Memory B cell (primary cell): ENCODE measurements around the gene SEMA3D.

ENCODE experiments used
- ATAC-seq: fragments of 150-1000 bp; cut with Tn5 transposase; 2 replicates; pipeline ENCODE4 v1.10.0; 2021; ENCODE audit warnings: low read depth, mild to moderate bottlenecking, moderate library complexity
- DNase-seq, 2 donors: peaks; one replicate each; pipeline ENCODE4 v3.0.0; 2022; ENCODE audit warnings: low spot score in 2 of 2
- H3K27ac Mint-ChIP-seq: one replicate; pipeline ENCODE4 v1.8.0; 2022; ENCODE audit warnings: mild to moderate bottlenecking, moderate library complexity, mixed read lengths
- H3K27me3 Mint-ChIP-seq: one replicate; pipeline ENCODE4 v1.8.0; 2022; ENCODE audit warnings: mixed read lengths
- H3K36me3 Mint-ChIP-seq: one replicate; pipeline ENCODE4 v1.8.0; 2022; ENCODE audit warnings: mild to moderate bottlenecking, mixed read lengths
- H3K4me1 Mint-ChIP-seq: one replicate; pipeline ENCODE4 v1.8.0; 2022; ENCODE audit warnings: mixed read lengths
- H3K4me3 Mint-ChIP-seq: one replicate; pipeline ENCODE4 v1.8.0; 2022; ENCODE audit warnings: mild to moderate bottlenecking, moderate library complexity, mixed read lengths
- H3K9me3 Mint-ChIP-seq: one replicate; pipeline ENCODE4 v1.8.0; 2022; ENCODE audit warnings: mixed read lengths

The SEMA3D gene

DNA sequence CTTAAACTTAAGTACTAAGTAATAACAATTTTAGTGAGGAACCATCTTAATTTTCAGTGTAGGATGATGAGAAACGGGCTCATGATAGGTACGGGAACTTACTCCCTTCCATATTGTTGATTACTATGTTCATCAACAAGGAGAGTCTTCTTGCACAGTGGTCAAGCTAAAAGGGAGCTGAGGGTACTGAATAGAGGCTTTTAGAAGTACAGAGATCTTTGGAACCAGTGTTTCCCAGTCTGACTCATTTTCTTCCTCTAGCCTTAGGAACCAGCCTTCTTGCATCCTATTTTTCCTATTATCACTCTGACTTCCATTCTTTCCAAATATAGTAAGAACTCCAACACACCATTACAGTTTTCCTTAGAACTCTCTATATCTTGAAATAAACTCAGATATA lies 17.6 kb upstream of the SEMA3D start:
- H3K4me1 Mint-ChIP-seq, result peaks cover 2% of the 10 kb centered on the region
- H3K4me3 Mint-ChIP-seq, result no peak overlapping the region
- no peaks in the 10 kb centered on the region for H3K36me3 Mint-ChIP-seq
- no peak for DNase-seq
- peaks cover 7% of the 10 kb centered on the region for H3K9me3 Mint-ChIP-seq
- no peaks in the 10 kb centered on the region for H3K27me3 Mint-ChIP-seq
- no peak overlapping the region for H3K27ac Mint-ChIP-seq
- no peak for ATAC-seq

DNA sequence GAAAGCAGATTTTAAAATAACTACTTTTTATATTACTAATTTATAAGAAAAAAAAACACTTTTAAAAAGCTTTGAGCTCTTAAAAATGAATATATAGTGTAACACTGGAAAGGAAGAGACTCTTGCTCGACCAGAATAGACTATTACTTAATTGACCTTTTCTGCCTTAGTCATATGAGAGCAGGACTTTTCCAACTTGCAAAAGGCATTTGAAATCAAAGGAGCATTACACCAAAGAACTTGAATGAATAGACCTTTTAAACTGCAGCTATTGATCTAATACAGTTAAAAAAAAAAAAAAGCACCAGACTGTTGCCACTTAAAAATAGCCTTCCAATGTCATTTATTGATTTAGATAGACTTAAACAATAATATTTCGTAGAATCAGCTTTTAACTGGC lies 17.2 kb upstream of the SEMA3D start:
- ATAC-seq (no peak), DNase-seq (no peak)
- peaks cover 8% of the 10 kb centered on the region for H3K9me3 Mint-ChIP-seq
- H3K36me3 Mint-ChIP-seq, result no peaks in the 10 kb centered on the region
- peaks cover 2% of the 10 kb centered on the region for H3K4me1 Mint-ChIP-seq
- H3K4me3 Mint-ChIP-seq, result no peak overlapping the region
- no peaks in the 10 kb centered on the region for H3K27me3 Mint-ChIP-seq
- no peak overlapping the region for H3K27ac Mint-ChIP-seq

DNA sequence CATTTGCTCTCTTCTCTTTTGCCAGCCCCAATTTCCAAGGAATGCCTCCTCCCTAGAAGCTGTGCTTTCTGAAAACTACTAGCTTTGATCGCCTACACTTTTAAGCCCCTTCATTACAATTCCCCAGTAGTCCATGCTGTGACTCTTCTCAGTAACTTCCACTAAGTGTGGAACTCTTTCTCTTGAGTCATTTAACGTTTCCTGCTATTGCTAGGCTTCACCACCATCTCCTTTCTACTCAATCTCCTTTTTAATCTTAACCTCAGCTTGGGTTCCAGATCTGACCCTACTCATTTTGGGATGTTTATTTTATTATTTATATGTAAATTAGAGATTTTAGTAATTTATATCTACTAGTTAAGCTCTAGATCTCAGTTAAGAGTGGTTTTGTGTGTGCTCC lies 14.4 kb upstream of the SEMA3D start:
- Mint-ChIP-seq H3K9me3 (peaks cover 8% of the 10 kb centered on the region), H3K27me3 (no peaks in the 10 kb centered on the region)

DNA sequence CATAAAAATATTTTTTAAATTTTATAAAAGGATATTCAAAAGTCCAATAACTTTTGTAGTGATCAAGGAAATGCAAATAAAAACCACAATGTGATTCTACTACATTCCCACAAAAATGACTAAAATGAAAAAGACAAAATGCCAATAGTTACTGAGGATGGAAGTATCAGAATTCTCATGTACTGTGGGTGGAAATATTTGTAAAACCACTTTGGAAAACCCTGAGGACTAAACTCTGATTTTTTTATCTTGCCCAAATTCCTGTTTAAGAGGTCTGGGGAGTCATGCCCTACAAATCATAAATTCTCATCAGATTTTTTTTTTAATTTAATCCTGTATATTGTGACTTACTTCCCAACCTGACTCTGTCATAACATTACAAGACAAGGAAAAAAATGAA lies 9.8 kb upstream of the SEMA3D start:
- H3K9me3 Mint-ChIP-seq, result peaks cover 4% of the 10 kb centered on the region
- no peaks in the 10 kb centered on the region for H3K36me3 Mint-ChIP-seq
- ATAC-seq, result no peak
- DNase-seq, result no peak
- H3K4me1 Mint-ChIP-seq, result no peaks in the 10 kb centered on the region
- no peaks in the 10 kb centered on the region for H3K27me3 Mint-ChIP-seq
- no peak overlapping the region for H3K27ac Mint-ChIP-seq
- H3K4me3 Mint-ChIP-seq, result no peak overlapping the region

More for the DNA sequence above, 14.4 kb upstream of the SEMA3D start:
- no peak for DNase-seq
- no peaks in the 10 kb centered on the region for H3K36me3 Mint-ChIP-seq
- H3K27ac Mint-ChIP-seq, result no peak overlapping the region
- no peak for ATAC-seq
- H3K4me3 Mint-ChIP-seq, result no peak overlapping the region
- H3K4me1 Mint-ChIP-seq, result peaks cover 2% of the 10 kb centered on the region

DNA sequence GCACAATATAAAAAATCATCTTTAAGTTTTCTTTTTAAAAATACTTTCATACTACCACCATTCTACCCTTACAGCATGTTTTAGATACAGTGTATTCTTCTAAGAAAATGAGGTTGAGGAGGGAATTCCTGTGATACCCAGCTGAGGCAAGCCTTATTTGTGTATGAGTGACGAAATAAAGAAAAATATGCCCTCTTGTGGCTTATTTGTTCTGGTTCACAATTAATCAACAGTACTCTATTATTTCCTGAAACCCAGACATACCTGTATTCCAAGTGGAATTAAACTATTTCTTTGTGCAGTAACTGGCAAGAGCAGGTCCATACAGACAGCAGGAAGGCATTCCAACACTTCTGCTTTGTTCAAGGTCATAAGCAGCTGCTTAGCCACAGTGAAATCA lies 4.5 kb upstream of the SEMA3D start:
- H3K4me3 Mint-ChIP-seq, result no peak overlapping the region
- peaks cover 5% of the 10 kb centered on the region for H3K4me1 Mint-ChIP-seq
- H3K27me3 Mint-ChIP-seq, result no peaks in the 10 kb centered on the region
- H3K27ac Mint-ChIP-seq, result no peak overlapping the region
- ATAC-seq (no peak), DNase-seq (no peak)
- H3K9me3 Mint-ChIP-seq, result no peaks in the 10 kb centered on the region
- H3K36me3 Mint-ChIP-seq, result no peaks in the 10 kb centered on the region

DNA sequence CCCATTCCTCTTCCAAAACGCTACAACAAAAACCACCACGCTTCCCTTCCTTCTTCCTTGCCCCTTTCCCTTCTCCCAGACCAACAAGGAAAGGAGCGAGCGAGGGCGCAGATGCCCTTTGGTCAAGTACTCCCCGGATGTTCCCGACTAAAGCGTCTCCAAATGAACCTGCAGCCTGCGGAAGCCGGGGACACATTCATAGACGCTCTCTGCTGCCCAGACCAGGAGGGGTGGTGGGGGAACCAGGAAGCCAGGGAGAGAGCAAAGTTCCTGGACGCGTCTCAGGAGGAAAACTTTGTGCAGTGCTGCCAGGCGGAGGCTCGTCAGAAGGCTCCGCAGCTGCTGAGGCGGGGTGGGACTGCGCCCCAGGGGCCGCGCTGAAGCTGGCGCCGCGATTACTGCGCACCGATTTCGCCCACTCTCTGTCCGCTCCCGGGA lies 754 bp downstream of the SEMA3D start:
- H3K27me3 Mint-ChIP-seq, result peaks cover 1% of the 10 kb centered on the region

DNA sequence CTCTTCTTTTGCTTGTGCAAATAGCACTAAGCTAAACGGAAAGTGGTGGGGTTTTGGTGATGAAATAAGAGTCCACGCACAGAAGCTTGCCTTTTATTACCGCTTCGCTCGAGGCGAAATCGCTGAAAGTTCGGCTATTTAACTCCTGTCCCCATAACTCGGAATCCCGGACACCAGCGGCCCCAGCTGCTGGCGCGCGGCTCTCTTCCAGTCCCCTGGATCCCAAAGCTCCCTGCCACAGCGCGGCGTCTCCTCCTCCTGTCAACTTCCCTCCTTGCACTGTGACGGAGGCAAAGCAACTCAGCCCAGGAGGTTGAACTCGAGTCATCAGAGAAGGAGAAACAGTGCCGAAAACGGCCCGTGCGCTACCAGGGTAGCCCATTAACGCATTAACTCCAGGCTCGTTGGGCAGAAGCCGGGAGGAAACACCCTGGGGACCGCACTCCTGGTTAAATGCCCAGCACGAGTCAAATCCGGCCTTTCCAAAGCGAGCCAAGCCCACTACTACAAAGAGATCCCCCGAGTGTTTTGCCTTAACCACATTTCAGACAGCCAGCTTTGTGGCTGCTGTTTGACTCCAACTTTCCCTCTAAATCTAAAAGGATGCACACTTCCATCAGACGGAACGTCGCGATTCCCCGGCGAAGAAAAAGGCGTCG lies 1.3 kb downstream of the SEMA3D start:
- H3K27me3 Mint-ChIP-seq, result peaks cover 1% of the 10 kb centered on the region
- peak overlapping the region; percentile 91 for H3K4me3 Mint-ChIP-seq
- peaks cover 13% of the 10 kb centered on the region for H3K4me1 Mint-ChIP-seq
- H3K9me3 Mint-ChIP-seq, result no peaks in the 10 kb centered on the region
- ATAC-seq (peak; percentile 16), DNase-seq (peak in 1 of 2 donors; percentile 3)
- no peaks in the 10 kb centered on the region for H3K36me3 Mint-ChIP-seq
- peak overlapping the region; percentile 76 for H3K27ac Mint-ChIP-seq

More for the DNA sequence above, 754 bp downstream of the SEMA3D start:
- H3K9me3 Mint-ChIP-seq, result no peaks in the 10 kb centered on the region
- H3K27ac Mint-ChIP-seq, result peak overlapping the region; percentile 76
- DNase-seq (peak in 1 of 2 donors; percentile 16), ATAC-seq (peak; percentile 58)
- H3K4me1 Mint-ChIP-seq, result peaks cover 13% of the 10 kb centered on the region
- no peaks in the 10 kb centered on the region for H3K36me3 Mint-ChIP-seq
- peak overlapping the region; percentile 91 for H3K4me3 Mint-ChIP-seq

DNA sequence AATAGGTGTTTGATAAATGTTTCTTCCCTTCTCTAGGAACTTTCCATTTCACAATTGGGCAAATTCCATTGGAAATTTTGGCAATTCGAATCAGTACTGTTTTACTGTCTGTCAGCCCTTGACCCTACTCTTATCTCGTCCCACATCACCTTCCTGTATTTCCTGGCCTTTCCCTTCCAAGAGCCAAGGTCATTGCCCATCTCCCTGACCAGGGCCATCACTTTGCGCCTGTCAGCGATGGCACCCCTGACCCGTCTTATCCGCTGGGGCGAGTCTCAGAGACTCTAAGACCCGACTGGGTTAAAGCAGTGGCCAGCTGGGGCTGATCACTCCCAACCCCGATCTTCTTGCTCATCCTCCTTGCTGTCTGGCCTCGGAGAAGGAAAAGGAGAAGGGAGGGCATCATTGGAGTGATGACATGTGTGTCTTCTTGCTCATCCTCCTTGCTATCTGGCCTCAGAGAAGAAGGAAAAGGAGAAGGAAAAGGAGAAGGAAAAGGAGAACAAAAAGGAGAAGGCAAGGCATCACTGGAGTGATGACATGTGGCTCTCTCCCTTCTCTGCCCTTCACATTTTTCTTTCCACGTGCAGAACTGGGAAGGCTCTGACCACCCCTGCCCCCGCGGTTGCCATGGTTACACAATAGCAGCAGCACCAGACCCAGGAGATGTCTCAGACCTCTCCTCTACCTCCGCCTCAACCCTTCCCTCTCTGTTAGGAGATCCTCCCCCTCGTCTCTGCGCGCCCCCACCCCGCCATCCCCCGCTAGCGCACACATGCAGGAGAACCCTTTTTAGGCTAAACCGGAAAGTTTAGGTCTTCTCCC lies 2.0 kb downstream of the SEMA3D start:
- H3K27me3 Mint-ChIP-seq, result peaks cover 1% of the 10 kb centered on the region
- H3K9me3 Mint-ChIP-seq, result peaks cover 1% of the 10 kb centered on the region
- peak overlapping the region; percentile 91 for H3K4me3 Mint-ChIP-seq
- peaks cover 13% of the 10 kb centered on the region for H3K4me1 Mint-ChIP-seq
- no peak overlapping the region for H3K27ac Mint-ChIP-seq
- no peaks in the 10 kb centered on the region for H3K36me3 Mint-ChIP-seq
- DNase-seq, result no peak
- ATAC-seq, result no peak

DNA sequence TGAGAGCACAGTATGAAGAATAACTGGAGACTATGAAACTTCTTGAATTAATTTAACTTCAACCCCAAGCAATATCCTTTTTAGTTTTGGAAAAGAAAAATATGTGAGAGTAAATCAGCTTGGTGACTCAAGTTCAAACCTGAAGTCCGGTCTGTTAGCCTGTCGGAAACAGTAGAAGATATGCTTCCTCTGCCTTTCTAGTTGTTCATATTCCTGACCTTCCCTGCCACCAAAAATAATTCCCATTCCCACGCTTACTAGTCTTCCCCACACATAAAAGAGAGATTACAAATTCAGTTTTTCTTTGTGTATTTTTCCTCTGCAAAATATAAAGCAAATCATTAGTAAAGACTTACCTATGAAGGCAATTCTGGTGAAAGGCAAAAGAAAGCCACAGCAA lies 3.6 kb downstream of the SEMA3D start:
- no peak overlapping the region for H3K4me3 Mint-ChIP-seq
- ATAC-seq, result no peak
- DNase-seq, result no peak
- peaks cover 2% of the 10 kb centered on the region for H3K9me3 Mint-ChIP-seq
- H3K27me3 Mint-ChIP-seq, result peaks cover 1% of the 10 kb centered on the region
- H3K36me3 Mint-ChIP-seq, result peaks cover under 1% of the 10 kb centered on the region
- peaks cover 13% of the 10 kb centered on the region for H3K4me1 Mint-ChIP-seq
- no peak overlapping the region for H3K27ac Mint-ChIP-seq

DNA sequence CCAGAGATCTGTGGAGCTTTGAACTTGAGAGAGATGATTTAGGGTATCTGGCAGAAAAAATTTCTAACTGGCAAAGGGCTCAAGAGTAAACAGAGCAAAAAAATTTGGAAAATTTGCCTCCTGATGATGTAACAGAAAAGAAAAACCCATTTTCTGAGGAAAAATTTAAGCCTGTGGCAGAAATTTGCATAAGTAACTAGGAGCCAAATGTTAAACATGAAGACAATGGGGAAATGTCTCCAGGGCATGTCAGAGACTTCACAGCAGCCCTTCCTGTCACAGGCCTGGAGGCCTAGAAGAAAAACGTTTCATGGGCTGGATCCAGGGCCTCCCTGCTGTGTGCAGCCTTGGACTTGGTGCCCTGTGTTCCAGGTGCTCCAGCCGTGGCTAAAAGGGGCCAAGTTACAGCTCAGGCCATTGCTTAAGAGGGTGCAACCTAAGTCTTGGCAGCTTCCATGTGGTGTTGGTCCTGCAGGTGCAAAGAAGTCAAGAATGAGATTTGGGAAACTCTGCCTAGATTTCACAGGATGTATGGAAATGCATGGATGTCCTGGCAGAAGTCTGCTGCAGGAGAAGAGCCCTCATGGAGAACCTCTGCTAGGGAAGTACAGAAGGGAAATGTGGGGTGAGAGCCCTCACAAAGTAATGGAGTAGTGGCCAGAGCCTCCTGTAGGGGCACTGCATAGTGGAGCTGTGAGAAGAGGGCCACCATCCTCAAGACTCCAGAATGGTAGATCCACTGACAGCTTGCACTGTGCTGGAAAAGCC lies 8.1 kb downstream of the SEMA3D start:
- Mint-ChIP-seq H3K27ac (no peak overlapping the region), H3K4me1 (no peaks in the 10 kb centered on the region), H3K4me3 (no peak overlapping the region), H3K36me3 (peaks cover 4% of the 10 kb centered on the region), H3K9me3 (peaks cover 11% of the 10 kb centered on the region), H3K27me3 (no peaks in the 10 kb centered on the region)
- DNase-seq (no peak), ATAC-seq (no peak)

DNA sequence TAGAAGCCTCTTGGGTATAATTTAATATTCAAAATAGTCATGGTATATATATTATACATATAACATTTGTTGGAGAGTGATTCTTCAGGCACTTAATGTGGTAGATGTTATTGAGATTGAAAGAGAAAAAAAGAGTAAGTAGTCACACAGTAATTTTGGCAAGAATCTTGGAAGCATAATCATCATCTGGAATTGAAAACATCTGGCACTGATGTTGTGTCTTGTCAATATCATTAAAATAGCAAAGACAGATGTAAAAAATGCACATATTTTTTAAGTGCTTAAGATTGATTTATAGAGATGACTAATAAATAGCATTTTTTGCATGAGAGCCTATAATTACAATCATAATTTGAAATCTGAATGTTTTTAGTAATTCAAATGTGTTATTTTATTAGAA lies 9.5 kb downstream of the SEMA3D start:
- peaks cover 11% of the 10 kb centered on the region for H3K9me3 Mint-ChIP-seq
- ATAC-seq, result no peak
- no peak overlapping the region for H3K4me3 Mint-ChIP-seq
- DNase-seq, result no peak
- no peaks in the 10 kb centered on the region for H3K4me1 Mint-ChIP-seq
- H3K36me3 Mint-ChIP-seq, result peaks cover 4% of the 10 kb centered on the region
- no peaks in the 10 kb centered on the region for H3K27me3 Mint-ChIP-seq
- no peak overlapping the region for H3K27ac Mint-ChIP-seq

DNA sequence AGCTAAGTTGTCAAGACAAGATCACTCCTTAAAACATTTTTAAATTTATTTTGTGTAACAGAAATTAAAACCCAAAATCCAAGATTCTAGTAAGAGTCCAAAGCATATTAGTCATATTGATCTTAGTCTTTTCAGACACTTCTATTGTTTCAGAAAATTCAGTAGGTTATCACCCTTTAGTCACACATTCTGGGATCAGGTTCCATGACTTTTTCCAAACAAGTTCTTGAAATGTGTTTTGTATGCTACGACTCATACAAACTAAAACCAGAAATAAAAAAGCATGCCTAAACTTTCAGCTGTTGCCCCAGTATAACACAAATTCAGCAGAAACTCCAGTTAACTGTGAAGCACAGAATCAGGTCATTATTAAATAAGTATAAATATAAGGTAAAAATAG lies 10.7 kb downstream of the SEMA3D start:
- Mint-ChIP-seq H3K4me1 (no peaks in the 10 kb centered on the region), H3K27me3 (no peaks in the 10 kb centered on the region), H3K36me3 (peaks cover 4% of the 10 kb centered on the region), H3K9me3 (peaks cover 11% of the 10 kb centered on the region), H3K4me3 (no peak overlapping the region), H3K27ac (no peak overlapping the region)
- DNase-seq (no peak), ATAC-seq (no peak)

DNA sequence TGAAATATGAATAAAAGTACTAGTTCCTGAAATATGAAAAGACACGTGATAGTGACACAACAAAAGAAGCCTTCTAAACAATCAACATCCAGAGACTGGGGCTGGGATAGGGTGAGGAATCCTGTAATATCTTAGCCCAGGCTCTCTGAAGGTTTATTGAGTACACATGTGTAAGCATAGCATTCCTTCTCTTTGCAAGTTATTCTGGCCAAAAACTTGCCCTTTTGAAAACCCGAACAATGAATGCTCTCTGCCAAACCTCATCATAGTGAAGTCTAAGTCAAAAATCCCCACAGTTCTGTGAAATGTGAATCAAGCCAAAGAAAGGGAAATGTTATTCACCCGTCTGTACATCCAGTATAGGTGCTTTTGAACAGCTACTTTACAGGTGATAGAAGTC lies 11.6 kb downstream of the SEMA3D start:
- Mint-ChIP-seq H3K36me3 (peaks cover 4% of the 10 kb centered on the region), H3K27me3 (no peaks in the 10 kb centered on the region), H3K4me1 (no peaks in the 10 kb centered on the region), H3K9me3 (peaks cover 11% of the 10 kb centered on the region), H3K4me3 (no peak overlapping the region), H3K27ac (no peak overlapping the region)
- DNase-seq (no peak), ATAC-seq (no peak)

DNA sequence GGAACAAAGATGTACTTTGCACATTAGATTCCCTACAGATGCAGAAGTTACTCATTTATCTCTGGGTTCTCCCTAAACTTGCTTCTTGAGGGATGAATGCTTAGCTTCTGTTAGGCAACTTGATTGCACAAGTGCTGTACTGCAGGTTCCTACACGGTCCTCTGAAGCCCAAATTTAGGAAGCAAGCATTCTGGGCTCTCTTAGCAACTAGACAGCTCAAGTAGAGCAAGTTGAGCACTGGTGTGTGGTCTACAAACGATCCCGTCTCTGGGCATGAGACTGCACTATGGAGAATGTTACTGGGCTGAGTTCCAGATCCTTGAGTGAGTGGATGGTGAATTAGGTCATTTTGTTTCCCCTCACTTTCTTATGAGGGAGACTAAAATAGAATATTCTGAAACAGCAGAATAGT lies 14.3 kb downstream of the SEMA3D start:
- no peak overlapping the region for H3K27ac Mint-ChIP-seq
- H3K27me3 Mint-ChIP-seq, result no peaks in the 10 kb centered on the region
- H3K9me3 Mint-ChIP-seq, result peaks cover 6% of the 10 kb centered on the region
- DNase-seq, result no peak
- H3K4me1 Mint-ChIP-seq, result no peaks in the 10 kb centered on the region
- no peak for ATAC-seq
- no peaks in the 10 kb centered on the region for H3K36me3 Mint-ChIP-seq
- H3K4me3 Mint-ChIP-seq, result no peak overlapping the region
